GM19351 (cell line): Measurements from ENCODE around the gene LTBP1.

Experiments
- ATAC-seq: cut with Tn5 transposase; IDR thresholded peaks from one replicate; pipeline ENCODE4 v1.9.1; 2021; ENCODE audit warnings: mild to moderate bottlenecking, moderate library complexity; ENCODE audit not compliant: unreplicated experiment

The LTBP1 gene

GRCh38 chr2:33107690-33108482 is 161.1 kb downstream of the LTBP1 start:
- ATAC-seq = no peak

- no peak for ATAC-seq
Measured at GRCh38 chr2:33108483-33109443, 162.0 kb downstream of the LTBP1 start.

DNA sequence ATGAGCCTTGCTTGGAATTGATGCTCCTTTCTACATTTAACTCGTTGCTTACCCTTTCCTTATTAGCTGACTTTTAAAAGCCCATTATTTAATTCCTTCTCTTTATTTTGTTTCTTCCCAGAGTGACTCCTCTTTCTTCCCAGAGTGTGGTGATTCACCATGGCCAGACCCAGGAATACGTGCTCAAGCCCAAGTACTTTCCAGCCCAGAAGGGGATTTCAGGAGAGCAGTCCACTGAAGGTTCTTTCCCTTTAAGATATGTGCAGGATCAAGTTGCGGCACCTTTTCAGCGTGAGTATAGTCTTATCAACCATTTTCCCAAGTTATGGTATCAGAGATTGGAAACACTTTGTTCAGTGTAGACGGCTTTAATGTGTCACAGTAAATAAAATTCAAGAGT is 163.7 kb downstream of the LTBP1 start:
- ATAC-seq = no peak

DNA sequence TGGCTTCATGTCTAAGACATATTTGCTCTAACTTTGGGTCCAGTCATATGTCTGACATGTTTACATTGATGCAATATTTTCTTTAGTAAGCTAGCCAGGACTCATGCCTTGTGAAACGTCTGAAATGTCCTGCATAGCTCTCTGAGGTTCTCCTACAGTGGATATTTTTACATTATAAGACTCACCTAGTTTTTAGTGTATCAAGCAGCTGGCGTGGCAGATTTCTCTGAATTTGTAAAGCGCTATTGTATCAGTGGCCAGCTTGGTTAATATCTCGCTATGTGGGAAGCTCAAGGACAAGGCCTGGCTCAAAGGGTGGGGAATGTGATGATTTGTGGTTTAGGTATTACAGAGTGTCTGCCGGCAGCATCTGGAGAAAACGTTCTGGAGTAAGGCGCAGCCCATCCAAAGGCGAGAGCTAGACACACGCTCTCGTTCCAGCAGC is 164.3 kb downstream of the LTBP1 start:
- no peak for ATAC-seq

- ATAC-seq = no peak
Measured at GRCh38 chr2:33115196-33115595, 168.4 kb downstream of the LTBP1 start.

- ATAC-seq = no peak
Measured at GRCh38 chr2:33115728-33116127, 169.0 kb downstream of the LTBP1 start.

DNA sequence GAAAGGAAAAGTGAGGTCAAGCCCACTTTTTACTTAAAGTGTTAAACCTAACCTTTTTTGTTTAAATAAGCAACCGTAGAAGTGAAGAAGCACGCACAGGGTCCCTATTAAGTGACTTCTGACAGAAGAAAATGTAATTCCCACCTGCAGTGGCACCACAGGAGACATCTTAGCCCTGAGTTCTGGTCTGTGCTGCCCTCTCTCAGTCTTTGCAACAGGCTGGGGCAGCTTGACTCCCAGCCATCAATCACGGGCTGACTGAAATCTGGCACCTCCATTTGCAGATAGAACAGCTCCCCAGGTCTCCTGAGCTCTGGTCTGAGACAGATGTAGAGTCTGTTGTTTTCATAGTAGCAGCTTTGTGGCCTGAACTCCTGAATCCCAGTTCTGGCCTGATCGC is 170.0 kb downstream of the LTBP1 start:
- ATAC-seq = no peak

GRCh38 chr2:33118651-33119050 is 171.9 kb downstream of the LTBP1 start:
- ATAC-seq = no peak

DNA sequence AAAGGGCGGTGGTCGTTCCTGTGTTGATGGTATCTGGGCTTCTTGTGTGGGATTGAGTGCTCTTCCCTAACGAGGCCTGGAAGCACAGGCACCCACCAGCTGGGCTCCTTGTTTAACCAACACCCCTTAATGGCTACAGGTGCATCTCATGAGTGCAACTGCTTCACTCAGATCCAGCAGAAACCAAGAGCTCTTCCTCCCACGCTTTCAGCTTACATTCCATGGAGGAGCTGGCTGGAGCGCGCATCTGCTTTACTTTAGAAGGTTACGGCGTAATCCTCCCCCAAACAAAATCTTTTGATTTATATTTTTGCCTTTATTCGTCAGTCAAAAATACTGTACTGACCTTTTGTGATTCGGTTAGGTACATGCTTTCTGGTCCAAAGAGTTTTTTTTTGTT is 174.7 kb downstream of the LTBP1 start:
- no peak for ATAC-seq

GRCh38 chr2:33121925-33122324 is 175.2 kb downstream of the LTBP1 start:
- ATAC-seq = no peak

DNA sequence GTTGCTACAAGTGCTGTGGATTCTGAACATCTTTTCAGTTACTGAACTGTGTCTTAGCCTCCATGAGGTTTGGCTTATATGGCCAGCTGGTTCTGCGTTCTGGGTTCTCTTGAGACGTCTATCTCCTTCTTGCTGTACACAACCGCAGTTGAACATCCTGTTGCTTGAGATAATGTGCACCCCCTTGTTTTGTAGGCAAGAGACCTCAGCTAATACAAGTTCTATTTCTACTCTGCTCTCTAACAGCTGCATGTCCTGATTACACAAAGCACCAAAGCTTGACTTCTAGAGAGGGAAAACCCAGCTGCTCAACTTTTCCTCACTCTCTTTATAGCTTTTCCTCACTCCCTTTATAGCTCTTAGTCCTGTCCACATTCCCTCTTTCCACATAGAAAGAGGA is 176.0 kb downstream of the LTBP1 start:
- no peak for ATAC-seq

- ATAC-seq = no peak
Measured at GRCh38 chr2:33123216-33123615, 176.5 kb downstream of the LTBP1 start.

- no peak for ATAC-seq
Measured at GRCh38 chr2:33126552-33126951, 179.8 kb downstream of the LTBP1 start.

DNA sequence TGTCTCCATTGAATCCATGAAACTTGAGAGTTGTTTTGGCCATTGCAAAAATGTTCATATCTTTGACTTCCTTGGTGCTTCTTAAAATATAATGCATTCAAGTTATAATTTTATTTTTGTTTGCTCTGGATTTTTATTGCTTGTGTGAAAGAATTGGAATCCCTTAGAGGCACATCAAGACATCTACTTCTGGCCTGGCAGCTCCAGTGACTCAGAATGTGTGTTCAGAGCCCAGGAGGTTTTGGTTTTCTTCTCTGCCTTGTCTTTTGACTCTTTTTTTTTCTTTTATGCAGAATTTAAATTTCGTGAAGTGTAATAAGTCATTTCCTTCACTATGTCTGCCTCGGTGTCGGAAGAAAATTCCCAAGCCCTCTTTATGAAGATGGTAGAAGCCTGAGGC is 180.2 kb downstream of the LTBP1 start:
- ATAC-seq = no peak

GRCh38 chr2:33129263-33130053 is 182.7 kb downstream of the LTBP1 start:
- no peak for ATAC-seq

GRCh38 chr2:33130054-33130447 is 183.3 kb downstream of the LTBP1 start:
- no peak for ATAC-seq

- no peak for ATAC-seq
Measured at GRCh38 chr2:33130544-33130943, 183.8 kb downstream of the LTBP1 start.

DNA sequence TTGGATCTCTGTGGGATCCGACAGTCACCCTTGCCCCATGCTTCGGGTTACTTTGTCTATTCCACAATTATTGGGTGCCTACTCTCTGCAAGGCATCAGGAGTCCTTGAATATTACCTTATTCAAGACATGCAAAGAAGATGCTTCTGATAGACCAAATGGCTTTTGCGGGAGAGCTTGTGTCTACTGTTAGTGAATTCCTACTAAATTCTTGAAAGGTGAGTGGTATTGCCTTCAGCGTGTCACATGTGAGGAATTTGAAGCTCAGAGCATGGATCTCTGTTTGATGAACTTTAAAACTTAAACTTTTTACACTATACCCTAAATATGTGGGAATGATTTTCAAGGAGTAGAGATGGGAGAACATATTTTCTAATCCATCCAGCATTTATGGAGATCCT is 184.4 kb downstream of the LTBP1 start:
- ATAC-seq = no peak

DNA sequence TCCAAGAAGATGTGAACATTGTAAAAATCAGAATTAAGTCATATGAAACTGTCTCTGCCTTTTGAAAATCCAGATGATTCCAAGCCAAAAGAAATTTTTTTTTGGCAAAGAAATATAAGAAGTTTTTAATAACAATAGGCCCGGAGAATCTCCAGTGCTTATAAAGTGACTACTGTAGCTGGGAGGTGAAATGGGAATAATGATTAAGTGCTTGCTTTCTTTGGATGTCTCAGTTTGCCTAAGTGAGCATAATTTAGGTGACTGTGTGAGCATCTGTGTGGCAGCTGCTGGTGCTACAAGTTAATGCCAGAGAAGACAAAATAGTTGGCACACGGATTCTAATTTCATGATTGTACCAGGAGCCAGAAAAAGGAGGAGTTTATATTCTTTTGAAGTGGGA is 185.0 kb downstream of the LTBP1 start:
- ATAC-seq = no peak

DNA sequence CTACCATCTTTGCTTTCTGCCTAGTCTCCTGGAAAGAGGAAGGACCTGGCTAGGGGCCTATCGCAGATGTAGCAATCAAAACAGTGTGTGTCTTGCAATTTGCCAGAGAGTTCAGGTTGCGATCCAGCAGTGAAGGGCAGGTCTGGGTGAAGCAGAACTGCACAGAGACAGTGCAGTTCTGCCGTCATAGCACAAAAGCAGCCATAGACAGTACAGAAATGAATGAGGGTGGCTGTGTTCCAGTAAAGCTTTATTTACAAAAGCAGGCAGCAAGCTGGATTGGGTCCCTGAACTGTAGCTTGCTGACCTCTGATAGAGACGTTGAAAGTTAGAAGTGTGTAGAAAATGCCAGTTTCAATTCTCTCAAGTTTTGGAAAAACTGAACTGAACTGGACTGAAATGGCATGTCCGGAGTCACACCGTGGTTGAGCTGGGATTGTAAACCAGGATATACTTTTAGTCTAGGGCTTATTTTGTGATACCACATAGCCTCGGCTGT is 186.8 kb downstream of the LTBP1 start:
- ATAC-seq = no peak
